H9 (cell line): ENCODE results near the gene MEI4. TPM values are rescaled to one million over a fixed set of nuclear protein-coding genes. Genes with fewer than 3 reads are reported as not detected.

Experiments
- DNase-seq: peaks from one replicate; pipeline ENCODE4 v3.0.0-alpha.2; 2017
- H2AFZ ChIP-seq: one replicate; pipeline ENCODE4 v1.6.1; 2013; ENCODE audit warnings: mild to moderate bottlenecking, low read length, control low read depth, moderate library complexity
- H2AK5ac ChIP-seq: 2 replicates; pipeline ENCODE4 v1.6.1; 2013; ENCODE audit warnings: low read length, control low read depth, mixed read lengths; ENCODE audit not compliant: insufficient read length
- H2BK120ac ChIP-seq: one replicate; pipeline ENCODE4 v1.6.1; 2013; ENCODE audit warnings: low read depth, mild to moderate bottlenecking, low read length, control low read depth, inconsistent platforms; ENCODE audit not compliant: poor library complexity, severe bottlenecking
- H2BK12ac ChIP-seq: 2 replicates; pipeline ENCODE4 v1.6.1; 2013; ENCODE audit warnings: low read length, control low read depth, mixed read lengths, low read depth; ENCODE audit not compliant: insufficient read length
- H2BK15ac ChIP-seq: 2 replicates; pipeline ENCODE4 v1.6.1; 2013; ENCODE audit warnings: low read depth, low read length, control low read depth
- H2BK20ac ChIP-seq: one replicate; pipeline ENCODE4 v1.6.1; 2013; ENCODE audit warnings: low read depth, mild to moderate bottlenecking, low read length, control low read depth, inconsistent platforms; ENCODE audit not compliant: poor library complexity, severe bottlenecking
- H2BK5ac ChIP-seq: 2 replicates; pipeline ENCODE4 v1.6.1; 2013; ENCODE audit warnings: low read length, control low read depth, mixed read lengths; ENCODE audit not compliant: insufficient read length
- H3K14ac ChIP-seq: 2 replicates; pipeline ENCODE4 v1.6.1; 2013; ENCODE audit warnings: low read length, control low read depth; ENCODE audit not compliant: insufficient read depth
- H3K18ac ChIP-seq: 2 replicates; pipeline ENCODE4 v1.6.1; 2013; ENCODE audit warnings: low read depth, mild to moderate bottlenecking, mixed read lengths, low read length, control low read depth; ENCODE audit not compliant: insufficient read length
- H3K23ac ChIP-seq: 2 replicates; pipeline ENCODE4 v1.6.1; 2013; ENCODE audit warnings: low read length, control low read depth, mixed read lengths, low read depth; ENCODE audit not compliant: insufficient read length
- H3K23me2 ChIP-seq: 2 replicates; pipeline ENCODE4 v1.6.1; 2013; ENCODE audit warnings: low read depth, mild to moderate bottlenecking, mixed read lengths, low read length, control low read depth; ENCODE audit not compliant: insufficient read length, poor library complexity, severe bottlenecking
- H3K27ac ChIP-seq: 2 replicates; pipeline ENCODE4 v1.5.1; 2013; ENCODE audit warnings: low read length, control low read depth, mixed read lengths, low read depth; ENCODE audit not compliant: insufficient read length
- H3K27me3 ChIP-seq: 2 replicates; pipeline ENCODE4 v1.6.1; 2013; ENCODE audit warnings: low read length, control low read depth, inconsistent platforms; ENCODE audit not compliant: insufficient read depth
- H3K4ac ChIP-seq: 2 replicates; pipeline ENCODE4 v1.6.1; 2013; ENCODE audit warnings: low read depth, mild to moderate bottlenecking, control low read depth, inconsistent platforms, low read length, moderate library complexity
- H3K4me1 ChIP-seq: 2 replicates; pipeline ENCODE4 v1.6.1; 2013; ENCODE audit warnings: low read length, control low read depth, inconsistent platforms; ENCODE audit not compliant: insufficient read depth
- H3K4me2 ChIP-seq: 2 replicates; pipeline ENCODE4 v1.6.1; 2013; ENCODE audit warnings: low read length, control low read depth, mixed read lengths; ENCODE audit not compliant: insufficient read length, insufficient read depth
- H3K56ac ChIP-seq: 2 replicates; pipeline ENCODE4 v1.6.1; 2013; ENCODE audit warnings: low read depth, mild to moderate bottlenecking, mixed read lengths, low read length, control low read depth; ENCODE audit not compliant: insufficient read length
- H3K79me1 ChIP-seq: 2 replicates; pipeline ENCODE4 v1.6.1; 2013; ENCODE audit warnings: low read depth, mild to moderate bottlenecking, moderate library complexity, low read length, control low read depth, inconsistent platforms; ENCODE audit not compliant: insufficient read depth, poor library complexity, severe bottlenecking
- H3K79me2 ChIP-seq: 2 replicates; pipeline ENCODE4 v1.6.1; 2013; ENCODE audit warnings: low read length, control low read depth, inconsistent platforms; ENCODE audit not compliant: insufficient read depth
- H3K9ac ChIP-seq: 2 replicates; pipeline ENCODE4 v1.6.1; 2013; ENCODE audit warnings: low read length, control low read depth, mixed read lengths; ENCODE audit not compliant: insufficient read length; ENCODE audit errors: extremely low read depth
- H3K9me3 ChIP-seq: one replicate; pipeline ENCODE4 v1.6.1; 2013; ENCODE audit warnings: low read depth, low read length, inconsistent platforms; ENCODE audit not compliant: control insufficient read depth
- H3T11ph ChIP-seq: one replicate; pipeline ENCODE4 v1.6.1; 2013; ENCODE audit warnings: mild to moderate bottlenecking, low read length, control low read depth, inconsistent platforms
- H4K20me1 ChIP-seq: one replicate; pipeline ENCODE4 v1.6.1; 2013; ENCODE audit not compliant: control insufficient read depth, insufficient read length, insufficient read depth
- H4K5ac ChIP-seq: 2 replicates; pipeline ENCODE4 v1.6.1; 2013; ENCODE audit warnings: low read depth, mild to moderate bottlenecking, mixed read lengths, low read length, control low read depth; ENCODE audit not compliant: insufficient read length
- H4K8ac ChIP-seq: replicated peaks from 2 replicates; pipeline ENCODE4 v1.6.1; 2013; ENCODE audit warnings: low read length, control low read depth, mixed read lengths, low read depth; ENCODE audit not compliant: insufficient read length
- H4K91ac ChIP-seq: 2 replicates; pipeline ENCODE4 v1.6.1; 2013; ENCODE audit warnings: low read depth, mild to moderate bottlenecking, moderate library complexity, mixed read lengths, low read length, control low read depth; ENCODE audit not compliant: insufficient read length
- H3K27ac Mint-ChIP-seq, 3 experiments: 2 replicates in 2 of 3; 3 replicates in 1 of 3; pipeline ENCODE4 v1.8.0; 2020 to 2021; ENCODE audit warnings: mixed read lengths in 3 of 3, mild to moderate bottlenecking in 1 of 3, moderate library complexity in 1 of 3
- H3K27me3 Mint-ChIP-seq: 2 replicates; pipeline ENCODE4 v1.8.0; 2021; ENCODE audit warnings: low read depth, mild to moderate bottlenecking, moderate library complexity, mixed read lengths
- H3K36me3 Mint-ChIP-seq, 3 experiments: 2 replicates in 2 of 3; 3 replicates in 1 of 3; pipeline ENCODE4 v1.8.0; 2020 to 2021; ENCODE audit warnings: low read depth in 3 of 3, mixed read lengths in 3 of 3; ENCODE audit not compliant: insufficient read depth in 1 of 3
- H3K4me1 Mint-ChIP-seq, 2 experiments: 2 replicates each; pipeline ENCODE4 v1.8.0; 2020; ENCODE audit warnings: mixed read lengths in 2 of 2
- H3K4me3 Mint-ChIP-seq, 2 experiments: 2 replicates in 1 of 2; 3 replicates in 1 of 2; pipeline ENCODE4 v1.8.0; 2020 to 2021; ENCODE audit warnings: mild to moderate bottlenecking in 2 of 2, mixed read lengths in 2 of 2, moderate library complexity in 1 of 2
- H3K9me3 Mint-ChIP-seq, 2 experiments: 2 replicates in 1 of 2; 3 replicates in 1 of 2; pipeline ENCODE4 v1.8.0; 2020; ENCODE audit warnings: mild to moderate bottlenecking in 2 of 2, mixed read lengths in 2 of 2, moderate library complexity in 1 of 2
- CTCF ChIP-seq: fragments of 200-600 bp; sonication (generic); conservative IDR thresholded peaks from 3 replicates; pipeline ENCODE4 v1.8.0; 2021; ENCODE audit warnings: antibody characterized with exemption, mild to moderate bottlenecking
- WGBS: extraction: QIAGEN DNeasy Blood & Tissue Kit; methylation state at CpG from one replicate; pipeline ENCODE4 v1.1.7; 2013; ENCODE audit warnings: missing lambda C conversion rate, low lambda C conversion rate, mixed read lengths; ENCODE audit not compliant: insufficient read length; ENCODE audit errors: extremely low coverage; 5-methylcytosine and 5-hydroxymethylcytosine counted together
- total RNA-seq: library from RNA; stranded (reverse); gene quantifications from 2 replicates; pipeline ENCODE4 v1.2.1, GENCODE V29; 2021

MEI4 gene
- total RNA-seq, 1 experiment from 2014 or later, result 0.55 TPM

- H2BK120ac ChIP-seq, result no peak overlapping the region
- H4K91ac ChIP-seq, result no peak overlapping the region
- H3T11ph ChIP-seq, result no peak overlapping the region
- H3K9me3 Mint-ChIP-seq, result no peaks in the 10 kb centered on the region; a peak in 1 of 5 replicates
- no peak overlapping the region for H4K8ac ChIP-seq
- no peaks in the 10 kb centered on the region for H3K79me1 ChIP-seq
- H3K27ac ChIP-seq, result no peak overlapping the region
- no peaks in the 10 kb centered on the region for H3K79me2 ChIP-seq
- H2BK5ac ChIP-seq, result no peak overlapping the region
- H3K23me2 ChIP-seq, result no peaks in the 10 kb centered on the region
- H2BK15ac ChIP-seq, result no peak overlapping the region
- no peak overlapping the region for H2AFZ ChIP-seq
- no peak overlapping the region for H3K18ac ChIP-seq
- H4K20me1 ChIP-seq, result no peaks in the 10 kb centered on the region
- no peak overlapping the region for H4K5ac ChIP-seq
- no peak overlapping the region for H2BK12ac ChIP-seq
- no peak overlapping the region for H2BK20ac ChIP-seq
- no peak overlapping the region for H3K4me2 ChIP-seq
- no peaks in the 10 kb centered on the region for H3K27me3 Mint-ChIP-seq
- H3K9ac ChIP-seq, result no peak overlapping the region
- H3K23ac ChIP-seq, result no peak overlapping the region
- TF ChIP-seq CTCF, result no peak
- no peaks in the 10 kb centered on the region for H3K4me1 Mint-ChIP-seq
- H2AK5ac ChIP-seq, result no peak overlapping the region
- no peaks in the 10 kb centered on the region for H3K4me1 ChIP-seq
- H3K4ac ChIP-seq, result no peak overlapping the region
- no peak for DNase-seq
- H3K56ac ChIP-seq, result no peak overlapping the region
- H3K9me3 ChIP-seq, result no peaks in the 10 kb centered on the region
- no peak overlapping the region for H3K4me3 Mint-ChIP-seq
- no peaks in the 10 kb centered on the region for H3K27me3 ChIP-seq
- H3K27ac Mint-ChIP-seq, result no peak overlapping the region
- no peak overlapping the region for H3K14ac ChIP-seq
- H3K36me3 Mint-ChIP-seq, result no peaks in the 10 kb centered on the region
- no CpG with 5 or more reads among the region's 3 CpGs for WGBS
Measured at GRCh38 chr6:77837034-77837784, 184.4 kb downstream of the MEI4 start.
